Activated T-cell treated with anti-CD3 and anti-CD28 coated beads, Interleukin-2, amount 50 U/mL, for 4 hours (primary cell): ENCODE data around the gene TUSC1. TPM values are rescaled to one million over a fixed set of nuclear protein-coding genes. Genes with fewer than 3 reads are reported as not detected.
A peak's percentile ranks its signal among the peaks of the same experiment; 100 is the strongest.
"Not testable (repeated sequence)": the region's sequence is repeated elsewhere in the genome, so short reads cannot be mapped to it uniquely, and the experiment has no call there.

Experiments
- ATAC-seq, 2 donors: fragments of 200-7000 bp; cut with Tn5 transposase; one replicate each; pipeline ENCODE4 v1.10.0; 2021
- DNase-seq: peaks from one replicate; pipeline ENCODE4 v3.0.0-alpha.2; 2020
- H3K27me3 Mint-ChIP-seq: one replicate; pipeline ENCODE4 v1.8.0; 2021; ENCODE audit warnings: low read depth, mixed read lengths
- H3K36me3 Mint-ChIP-seq: one replicate; pipeline ENCODE4 v1.8.0; 2022; ENCODE audit warnings: mixed read lengths; ENCODE audit not compliant: insufficient read depth
- H3K4me1 Mint-ChIP-seq: one replicate; pipeline ENCODE4 v1.8.0; 2021; ENCODE audit warnings: low read depth, mixed read lengths
- H3K4me3 Mint-ChIP-seq: one replicate; pipeline ENCODE4 v1.8.0; 2021; ENCODE audit warnings: mild to moderate bottlenecking, moderate library complexity, mixed read lengths
- H3K9me3 Mint-ChIP-seq: one replicate; pipeline ENCODE4 v1.8.0; 2021; ENCODE audit warnings: mixed read lengths
- total RNA-seq, 3 donors: library from RNA; stranded (reverse); gene quantifications; one replicate each; pipeline ENCODE4 v1.2.1, GENCODE V29; 2021

TUSC1 gene
- under 1 TPM; 0.41 to 0.63 (median 0.53) TPM for total RNA-seq

GRCh38 chr9:25678147-25678666 lies at the start of gene TUSC1:
Gene TUSC1 (minus strand): TSS chr9:25678444. CDS start chr9:25678312, 132 bp downstream.
- H3K4me3 Mint-ChIP-seq, result peak within 1 kb of the TSS; percentile 35
- H3K4me1 Mint-ChIP-seq, result no peaks in the 10 kb centered on the region
- H3K9me3 Mint-ChIP-seq, result peaks cover 13% of the 10 kb centered on the region

GRCh38 chr9:25726871-25727410 lies 48.7 kb upstream of the TUSC1 start:
- ATAC-seq (no peak), DNase-seq (no peak)
- no peaks in the 10 kb centered on the region for H3K27me3 Mint-ChIP-seq
- H3K4me3 Mint-ChIP-seq, result no peak overlapping the region
- no peaks in the 10 kb centered on the region for H3K4me1 Mint-ChIP-seq
- no peaks in the 10 kb centered on the region for H3K36me3 Mint-ChIP-seq
- peaks cover 2% of the 10 kb centered on the region for H3K9me3 Mint-ChIP-seq

More at GRCh38 chr9:25678147-25678666, at the start of gene TUSC1:
- no peaks in the 10 kb centered on the region for H3K36me3 Mint-ChIP-seq
- peaks cover 13% of the 10 kb centered on the region for H3K27me3 Mint-ChIP-seq
- DNase-seq (peak; percentile 4), ATAC-seq (peak; percentile 63 to 70)

GRCh38 chr9:25724424-25724823 lies 46.2 kb upstream of the TUSC1 start:
- DNase-seq (no peak), ATAC-seq (no peak)
- no peaks in the 10 kb centered on the region for H3K4me1 Mint-ChIP-seq
- no peaks in the 10 kb centered on the region for H3K27me3 Mint-ChIP-seq
- H3K36me3 Mint-ChIP-seq, result no peaks in the 10 kb centered on the region
- no peak overlapping the region for H3K4me3 Mint-ChIP-seq
- H3K9me3 Mint-ChIP-seq, result peaks cover 3% of the 10 kb centered on the region

GRCh38 chr9:25716220-25716872 lies 38.1 kb upstream of the TUSC1 start:
- H3K9me3 Mint-ChIP-seq, result peaks cover 11% of the 10 kb centered on the region
- ATAC-seq, result no peak
- no peaks in the 10 kb centered on the region for H3K36me3 Mint-ChIP-seq

GRCh38 chr9:25709941-25710340 lies 31.7 kb upstream of the TUSC1 start:
- Mint-ChIP-seq H3K36me3 (no peaks in the 10 kb centered on the region), H3K4me3 (no peak overlapping the region)

More at GRCh38 chr9:25716220-25716872, 38.1 kb upstream of the TUSC1 start:
- H3K4me1 Mint-ChIP-seq, result no peaks in the 10 kb centered on the region
- DNase-seq, result no peak
- no peaks in the 10 kb centered on the region for H3K27me3 Mint-ChIP-seq
- no peak overlapping the region for H3K4me3 Mint-ChIP-seq

GRCh38 chr9:25704800-25705199 lies 26.6 kb upstream of the TUSC1 start:
- no peak for DNase-seq
- Mint-ChIP-seq H3K4me1 (no peaks in the 10 kb centered on the region), H3K4me3 (no peak overlapping the region), H3K36me3 (no peaks in the 10 kb centered on the region), H3K27me3 (no peaks in the 10 kb centered on the region), H3K9me3 (peaks cover 7% of the 10 kb centered on the region)
- ATAC-seq, result no peak

More at GRCh38 chr9:25709941-25710340, 31.7 kb upstream of the TUSC1 start:
- no peaks in the 10 kb centered on the region for H3K27me3 Mint-ChIP-seq
- no peak for ATAC-seq
- peaks cover 4% of the 10 kb centered on the region for H3K9me3 Mint-ChIP-seq
- DNase-seq, result no peak
- H3K4me1 Mint-ChIP-seq, result no peaks in the 10 kb centered on the region

- Mint-ChIP-seq H3K9me3 (peaks cover 4% of the 10 kb centered on the region), H3K4me1 (no peaks in the 10 kb centered on the region), H3K4me3 (no peak overlapping the region), H3K27me3 (no peaks in the 10 kb centered on the region), H3K36me3 (no peaks in the 10 kb centered on the region)
- no peak for ATAC-seq
- no peak for DNase-seq
Observed at GRCh38 chr9:25703701-25704357, 25.6 kb upstream of the TUSC1 start.

GRCh38 chr9:25702536-25702935 lies 24.3 kb upstream of the TUSC1 start:
- Mint-ChIP-seq H3K27me3 (no peaks in the 10 kb centered on the region), H3K4me3 (no peak overlapping the region), H3K36me3 (no peaks in the 10 kb centered on the region), H3K4me1 (no peaks in the 10 kb centered on the region), H3K9me3 (peaks cover 4% of the 10 kb centered on the region)
- DNase-seq, result no peak
- no peak for ATAC-seq

- H3K36me3 Mint-ChIP-seq, DNase-seq, H3K4me1 Mint-ChIP-seq, ATAC-seq, H3K4me3 Mint-ChIP-seq, H3K27me3 Mint-ChIP-seq: not testable (repeated sequence)
- H3K9me3 Mint-ChIP-seq, result peaks cover 11% of the 10 kb centered on the region
Observed at GRCh38 chr9:25700899-25701298, 22.7 kb upstream of the TUSC1 start.

GRCh38 chr9:25700430-25700829 lies 22.2 kb upstream of the TUSC1 start:
- DNase-seq (no peak), ATAC-seq (no peak)
- no peak overlapping the region for H3K4me3 Mint-ChIP-seq
- H3K36me3 Mint-ChIP-seq, result no peaks in the 10 kb centered on the region
- H3K27me3 Mint-ChIP-seq, result no peaks in the 10 kb centered on the region
- H3K9me3 Mint-ChIP-seq, result peaks cover 11% of the 10 kb centered on the region
- no peaks in the 10 kb centered on the region for H3K4me1 Mint-ChIP-seq

- DNase-seq, result no peak
- Mint-ChIP-seq H3K4me3 (no peak overlapping the region), H3K4me1 (no peaks in the 10 kb centered on the region), H3K9me3 (peaks cover 17% of the 10 kb centered on the region), H3K27me3 (no peaks in the 10 kb centered on the region), H3K36me3 (no peaks in the 10 kb centered on the region)
- ATAC-seq, result no peak
Observed at GRCh38 chr9:25691786-25692185, 13.5 kb upstream of the TUSC1 start.

- Mint-ChIP-seq H3K36me3 (no peaks in the 10 kb centered on the region), H3K9me3 (peaks cover 16% of the 10 kb centered on the region), H3K4me1 (no peaks in the 10 kb centered on the region), H3K27me3 (no peaks in the 10 kb centered on the region), H3K4me3 (no peak overlapping the region)
- DNase-seq, result no peak
- ATAC-seq, result no peak
Observed at GRCh38 chr9:25684321-25684720, 6.1 kb upstream of the TUSC1 start.

GRCh38 chr9:25681266-25681665 lies 3.0 kb upstream of the TUSC1 start:
- Mint-ChIP-seq H3K36me3 (no peaks in the 10 kb centered on the region), H3K4me3 (no peak overlapping the region), H3K27me3 (peaks cover 9% of the 10 kb centered on the region), H3K9me3 (peaks cover 19% of the 10 kb centered on the region), H3K4me1 (no peaks in the 10 kb centered on the region)
- ATAC-seq (no peak), DNase-seq (no peak)

GRCh38 chr9:25678846-25679360 lies 659 bp upstream of the TUSC1 start:
- ATAC-seq (no peak), DNase-seq (no peak)
- peaks cover 18% of the 10 kb centered on the region for H3K9me3 Mint-ChIP-seq
- no peaks in the 10 kb centered on the region for H3K4me1 Mint-ChIP-seq
- H3K4me3 Mint-ChIP-seq, result no peak overlapping the region
- no peaks in the 10 kb centered on the region for H3K36me3 Mint-ChIP-seq
- peaks cover 13% of the 10 kb centered on the region for H3K27me3 Mint-ChIP-seq
